DND-41 (cell line): ENCODE measurements around the gene PICK1.

Experiments used
- ATAC-seq: fragments of 200-7000 bp; cut with Tn5 transposase; 3 replicates; pipeline ENCODE4 v1.9.1; 2021; ENCODE audit warnings: low read depth; ENCODE audit not compliant: insufficient read depth
- DNase-seq: peaks from one replicate; pipeline ENCODE4 v3.0.0-alpha.2; 2020
- H2AFZ ChIP-seq: 2 replicates; pipeline ENCODE4 v1.6.0; 2012; ENCODE audit warnings: low read depth, low read length
- H3K27ac ChIP-seq: 2 replicates; pipeline ENCODE4 v1.5.1; 2012; ENCODE audit warnings: low read length, inconsistent platforms
- H3K27me3 ChIP-seq: fragments of 200-600 bp; sonication (generic); 2 replicates; pipeline ENCODE4 v1.6.0; 2012; ENCODE audit warnings: low read length, mild to moderate bottlenecking, inconsistent platforms; ENCODE audit not compliant: insufficient read depth, poor library complexity
- H3K36me3 ChIP-seq: 2 replicates; pipeline ENCODE4 v1.5.1; 2012; ENCODE audit warnings: low read length, inconsistent platforms; ENCODE audit not compliant: insufficient read depth
- H3K4me1 ChIP-seq: 2 replicates; pipeline ENCODE4 v1.5.1; 2012; ENCODE audit warnings: mild to moderate bottlenecking, low read length; ENCODE audit not compliant: insufficient read depth
- H3K4me2 ChIP-seq: 2 replicates; pipeline ENCODE4 v1.6.0; 2012; ENCODE audit warnings: mild to moderate bottlenecking, moderate library complexity, low read length, inconsistent platforms; ENCODE audit not compliant: insufficient read depth
- H3K4me3 ChIP-seq, 2 experiments: fragments of 200-600 bp in 1 of 2; shearing (Covaris generic) in 1 of 2; 2 replicates each; pipeline ENCODE4 v1.5.1; 2012 to 2016; ENCODE audit warnings: inconsistent platforms in 2 of 2, low read length in 2 of 2, mild to moderate bottlenecking in 2 of 2, low read depth in 1 of 2, moderate library complexity in 1 of 2
- H3K79me2 ChIP-seq: 2 replicates; pipeline ENCODE4 v1.6.0; 2012; ENCODE audit warnings: low read length, inconsistent platforms; ENCODE audit not compliant: insufficient read depth
- H3K9ac ChIP-seq: 2 replicates; pipeline ENCODE4 v1.6.0; 2012; ENCODE audit warnings: low read depth, mild to moderate bottlenecking, inconsistent platforms, low read length, moderate library complexity
- H3K9me3 ChIP-seq: 2 replicates; pipeline ENCODE4 v1.5.1; 2012; ENCODE audit warnings: low read length, moderate library complexity, mild to moderate bottlenecking, inconsistent platforms; ENCODE audit not compliant: insufficient read depth, severe bottlenecking
- H4K20me1 ChIP-seq: 2 replicates; pipeline ENCODE4 v1.6.0; 2012; ENCODE audit warnings: low read length; ENCODE audit not compliant: insufficient read depth
- CTCF ChIP-seq: IDR thresholded peaks from 2 replicates; pipeline ENCODE4 v1.5.1; 2012; ENCODE audit warnings: borderline replicate concordance, low read length, moderate library complexity, mild to moderate bottlenecking; ENCODE audit not compliant: poor library complexity, severe bottlenecking; ENCODE audit errors: extremely low read depth
- EZH2 ChIP-seq: IDR thresholded peaks from 3 replicates; pipeline ENCODE4 v1.6.1; 2012; ENCODE audit warnings: borderline replicate concordance, low read depth, mild to moderate bottlenecking, moderate library complexity, low read length, inconsistent platforms; ENCODE audit not compliant: severe bottlenecking

Gene PICK1

GRCh38 chr22:38108561-38109319, 51.5 kb downstream of the PICK1 start:
- Histone ChIP-seq H3K4me3 (no peak overlapping the region), H3K9ac (no peak overlapping the region), H3K9me3 (no peaks in the 10 kb centered on the region), H4K20me1 (no peaks in the 10 kb centered on the region), H3K4me1 (no peaks in the 10 kb centered on the region), H3K27me3 (no peaks in the 10 kb centered on the region), H3K36me3 (peaks cover 21% of the 10 kb centered on the region), H3K4me2 (no peak overlapping the region), H3K79me2 (no peaks in the 10 kb centered on the region), H3K27ac (no peak overlapping the region), H2AFZ (no peak overlapping the region)
- no peak for ATAC-seq
- no peak for TF ChIP-seq CTCF
- no peak for TF ChIP-seq EZH2
- no peak for DNase-seq

- Histone ChIP-seq H3K9ac (no peak overlapping the region), H4K20me1 (no peaks in the 10 kb centered on the region), H2AFZ (no peak overlapping the region), H3K27me3 (no peaks in the 10 kb centered on the region), H3K27ac (no peak overlapping the region), H3K4me2 (no peak overlapping the region), H3K4me3 (no peak overlapping the region), H3K4me1 (no peaks in the 10 kb centered on the region), H3K9me3 (no peaks in the 10 kb centered on the region), H3K79me2 (no peaks in the 10 kb centered on the region), H3K36me3 (peaks cover 23% of the 10 kb centered on the region)
- DNase-seq: no peak
- TF ChIP-seq EZH2: no peak
- no peak for TF ChIP-seq CTCF
- 0 out of 3 replicates have a peak, but pooled peaks have one; percentile 36 for ATAC-seq
Measured at GRCh38 chr22:38109371-38110001, 52.3 kb downstream of the PICK1 start.

- no peak within 1 kb of the TSS for H3K4me2 ChIP-seq
Measured at GRCh38 chr22:38110008-38110862, 53.0 kb downstream of the PICK1 start, which contains the start of gene BAIAP2L2. BAIAP2L2 (minus strand) TSS chr22:38110684; CDS start chr22:38110525, 159 bp downstream.

More at GRCh38 chr22:38110008-38110862, 53.0 kb downstream of the PICK1 start, which contains the start of gene BAIAP2L2:
- H3K9ac ChIP-seq: no peak within 1 kb of the TSS
- no peaks in the 10 kb centered on the region for H3K4me1 ChIP-seq
- no peak for DNase-seq
- no peaks in the 10 kb centered on the region for H3K9me3 ChIP-seq
- H3K36me3 ChIP-seq: peaks cover 28% of the 10 kb centered on the region
- H3K27ac ChIP-seq: no peak within 1 kb of the TSS
- no peaks in the 10 kb centered on the region for H3K27me3 ChIP-seq
- H4K20me1 ChIP-seq: no peaks in the 10 kb centered on the region
- H3K4me3 ChIP-seq: no peak within 1 kb of the TSS
- no peak within 1 kb of the TSS for H2AFZ ChIP-seq
- ATAC-seq: no peak
- no peaks in the 10 kb centered on the region for H3K79me2 ChIP-seq
- TF ChIP-seq EZH2 (no peak), CTCF (no peak)
